ENCODE results near the gene TWSG1.

The TWSG1 gene

DNA sequence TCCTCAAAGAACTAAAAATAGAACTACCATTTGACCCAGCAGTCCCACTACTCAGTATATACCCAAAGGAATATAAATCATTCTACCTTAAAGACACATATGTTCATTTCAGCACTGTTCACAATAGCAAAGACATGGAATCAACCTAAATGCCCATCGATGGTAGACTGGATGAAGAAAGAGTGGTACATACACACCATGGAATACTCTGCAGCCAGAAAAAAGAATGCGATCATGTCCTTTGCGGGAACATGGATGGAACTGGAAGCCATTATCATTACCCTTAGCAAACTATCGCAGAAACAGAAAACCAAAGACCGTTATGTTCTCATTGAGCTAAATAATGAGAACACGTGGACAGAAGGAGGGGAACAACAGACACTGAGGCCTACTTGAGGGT lies 44.5 kb downstream of the TWSG1 start:
- H3K4me2 ChIP-seq (ENCODE audit: low read length), result no peak overlapping the region
- no peak overlapping the region for H3K9ac ChIP-seq
- H3K4me3 ChIP-seq (ENCODE audit: low read depth, low read length), result no peak overlapping the region
- H3K27ac ChIP-seq, result no peak overlapping the region
- H3K79me2 ChIP-seq, result no peaks in the 10 kb centered on the region
- TF ChIP-seq, protein P1, sequence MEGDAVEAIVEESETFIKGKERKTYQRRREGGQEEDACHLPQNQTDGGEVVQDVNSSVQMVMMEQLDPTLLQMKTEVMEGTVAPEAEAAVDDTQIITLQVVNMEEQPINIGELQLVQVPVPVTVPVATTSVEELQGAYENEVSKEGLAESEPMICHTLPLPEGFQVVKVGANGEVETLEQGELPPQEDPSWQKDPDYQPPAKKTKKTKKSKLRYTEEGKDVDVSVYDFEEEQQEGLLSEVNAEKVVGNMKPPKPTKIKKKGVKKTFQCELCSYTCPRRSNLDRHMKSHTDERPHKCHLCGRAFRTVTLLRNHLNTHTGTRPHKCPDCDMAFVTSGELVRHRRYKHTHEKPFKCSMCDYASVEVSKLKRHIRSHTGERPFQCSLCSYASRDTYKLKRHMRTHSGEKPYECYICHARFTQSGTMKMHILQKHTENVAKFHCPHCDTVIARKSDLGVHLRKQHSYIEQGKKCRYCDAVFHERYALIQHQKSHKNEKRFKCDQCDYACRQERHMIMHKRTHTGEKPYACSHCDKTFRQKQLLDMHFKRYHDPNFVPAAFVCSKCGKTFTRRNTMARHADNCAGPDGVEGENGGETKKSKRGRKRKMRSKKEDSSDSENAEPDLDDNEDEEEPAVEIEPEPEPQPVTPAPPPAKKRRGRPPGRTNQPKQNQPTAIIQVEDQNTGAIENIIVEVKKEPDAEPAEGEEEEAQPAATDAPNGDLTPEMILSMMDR (IDR thresholded peaks at IDR 0.05), result no peak
- no peaks in the 10 kb centered on the region for H3K27me3 ChIP-seq (ENCODE audit: control insufficient read depth, insufficient read depth, low read length)
- no peaks in the 10 kb centered on the region for H3K4me1 ChIP-seq
- no peaks in the 10 kb centered on the region for H3K9me3 ChIP-seq (ENCODE audit: control insufficient read depth, low read length)
- no peaks in the 10 kb centered on the region for H3K36me3 ChIP-seq (ENCODE audit: control insufficient read depth, insufficient read depth, low read length)
- no peak overlapping the region for H2AFZ ChIP-seq

DNA sequence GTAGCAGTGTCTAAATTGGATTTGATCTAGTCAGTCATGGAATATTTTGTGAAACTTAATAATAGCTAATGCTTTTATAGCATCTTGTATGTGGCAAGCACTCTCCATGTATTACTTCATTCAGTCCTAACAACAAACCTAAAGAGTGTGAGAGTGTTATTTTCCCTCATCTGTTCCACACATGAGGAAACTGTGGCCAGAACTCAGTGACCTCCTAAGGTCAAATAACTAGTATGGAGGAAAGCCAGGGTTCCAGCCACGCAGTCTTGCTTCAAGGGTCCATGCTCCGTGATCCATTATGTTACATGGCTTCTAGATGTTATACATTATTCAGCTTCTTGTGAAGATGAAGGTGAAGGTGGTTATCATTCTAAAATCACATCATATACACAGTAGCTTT lies 45.5 kb downstream of the TWSG1 start:
- no peak overlapping the region for H3K9ac ChIP-seq
- no peaks in the 10 kb centered on the region for H3K27me3 ChIP-seq (ENCODE audit: control insufficient read depth, insufficient read depth, low read length)
- TF ChIP-seq, protein P1 (IDR thresholded peaks at IDR 0.05), result no peak
- H3K79me2 ChIP-seq, result no peaks in the 10 kb centered on the region
- no peak overlapping the region for H2AFZ ChIP-seq
- no peaks in the 10 kb centered on the region for H3K4me1 ChIP-seq
- no peak overlapping the region for H3K27ac ChIP-seq
- H3K36me3 ChIP-seq (ENCODE audit: control insufficient read depth, insufficient read depth, low read length), result no peaks in the 10 kb centered on the region
- no peaks in the 10 kb centered on the region for H3K9me3 ChIP-seq (ENCODE audit: control insufficient read depth, low read length)
- no peak overlapping the region for H3K4me3 ChIP-seq (ENCODE audit: low read depth, low read length)
- H3K4me2 ChIP-seq (ENCODE audit: low read length), result no peak overlapping the region

DNA sequence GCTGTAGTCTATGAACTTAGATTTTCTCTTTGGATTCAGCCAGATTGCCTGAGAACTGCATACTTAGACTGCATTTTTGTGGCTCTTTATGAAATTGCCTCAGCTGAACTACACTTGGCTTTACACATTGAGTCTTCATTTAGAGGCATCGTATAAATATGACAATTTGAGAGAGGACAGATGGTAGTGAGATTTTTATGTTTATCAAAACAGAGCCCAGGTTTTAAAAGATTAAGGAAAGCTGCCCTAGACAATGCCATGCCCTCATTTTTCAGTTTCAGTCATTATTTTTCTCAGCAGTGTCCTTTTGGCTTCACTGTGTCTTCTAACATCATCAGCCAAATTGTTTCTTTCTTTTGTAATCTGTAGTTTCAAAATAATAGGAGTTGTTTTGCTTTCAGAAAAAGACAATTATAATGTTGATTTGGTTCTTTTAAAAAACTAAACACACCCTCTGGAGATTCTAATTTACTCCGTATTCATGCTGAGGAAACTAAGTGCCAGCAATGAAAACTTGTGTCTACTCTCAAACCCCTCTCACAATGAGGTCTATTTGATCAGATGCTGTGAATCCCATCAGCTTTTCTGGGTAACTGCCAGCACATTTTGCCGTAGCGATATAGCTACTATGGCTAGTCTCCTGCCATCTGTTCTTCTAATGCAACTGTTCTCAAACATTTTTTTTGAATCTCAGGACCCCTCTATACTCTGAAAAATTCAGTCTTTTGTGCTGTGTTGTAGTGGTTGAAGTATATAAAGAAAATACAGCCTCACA lies 46.2 kb downstream of the TWSG1 start:
- H2AFZ ChIP-seq, result no peak overlapping the region
- no peaks in the 10 kb centered on the region for H3K79me2 ChIP-seq
- no peaks in the 10 kb centered on the region for H3K9me3 ChIP-seq (ENCODE audit: control insufficient read depth, low read length)
- no peak overlapping the region for H3K4me2 ChIP-seq (ENCODE audit: low read length)
- no peaks in the 10 kb centered on the region for H3K36me3 ChIP-seq (ENCODE audit: control insufficient read depth, insufficient read depth, low read length)
- H3K27ac ChIP-seq, result no peak overlapping the region
- no peak overlapping the region for H3K9ac ChIP-seq
- H3K27me3 ChIP-seq (ENCODE audit: control insufficient read depth, insufficient read depth, low read length), result no peaks in the 10 kb centered on the region
- H3K4me1 ChIP-seq, result no peaks in the 10 kb centered on the region
- H3K4me3 ChIP-seq (ENCODE audit: low read depth, low read length), result no peak overlapping the region
- TF ChIP-seq, protein P1 (IDR thresholded peaks at IDR 0.05), result no peak

DNA sequence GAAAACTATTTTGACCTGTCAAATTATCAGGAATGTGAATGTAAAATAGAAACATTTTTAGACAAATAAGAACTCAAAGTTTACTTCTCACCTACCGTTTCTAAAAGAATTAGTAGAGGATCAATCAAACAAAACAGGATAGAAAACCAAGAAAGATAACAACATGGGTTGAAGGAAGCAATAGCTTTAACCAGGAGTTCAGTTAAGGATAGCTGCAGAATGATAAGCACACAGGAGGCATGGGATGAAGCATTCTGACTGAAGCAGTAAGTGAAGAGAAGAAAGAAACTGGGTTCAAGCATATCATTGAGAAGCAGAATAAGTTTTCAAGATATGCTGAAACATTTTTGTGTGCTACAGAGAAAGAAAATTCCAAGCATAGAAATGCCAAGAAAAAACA lies 52.3 kb downstream of the TWSG1 start:
- TF ChIP-seq, protein P1 (IDR thresholded peaks at IDR 0.05), result no peak
- Histone ChIP-seq H3K4me2 (ENCODE audit: low read length) (no peak overlapping the region), H3K9me3 (ENCODE audit: control insufficient read depth, low read length) (no peaks in the 10 kb centered on the region), H3K4me1 (no peaks in the 10 kb centered on the region), H3K27me3 (ENCODE audit: control insufficient read depth, insufficient read depth, low read length) (no peaks in the 10 kb centered on the region), H3K79me2 (no peaks in the 10 kb centered on the region), H3K9ac (no peak overlapping the region), H2AFZ (no peak overlapping the region), H3K27ac (no peak overlapping the region), H3K36me3 (ENCODE audit: control insufficient read depth, insufficient read depth, low read length) (no peaks in the 10 kb centered on the region), H3K4me3 (ENCODE audit: low read depth, low read length) (no peak overlapping the region)

DNA sequence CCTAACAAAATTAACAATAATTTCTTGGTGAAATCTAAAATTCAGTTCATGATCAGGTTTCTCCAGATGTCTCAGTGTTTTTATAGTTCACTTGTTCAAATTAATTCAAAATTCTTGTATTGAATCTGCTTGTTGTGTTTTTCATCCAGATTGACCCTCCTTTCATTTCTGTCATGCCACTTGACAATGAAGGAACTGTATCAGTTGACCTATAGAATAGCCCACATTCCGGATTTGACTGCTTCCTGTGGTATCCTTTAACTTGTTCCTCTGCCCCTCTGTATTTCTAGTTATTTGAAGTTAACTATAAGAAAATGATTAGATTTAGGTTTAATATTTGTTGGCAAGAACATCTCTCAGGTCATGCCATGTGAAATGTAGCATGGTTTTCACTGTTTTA lies 53.3 kb downstream of the TWSG1 start:
- Histone ChIP-seq H3K4me3 (ENCODE audit: low read depth, low read length) (no peak overlapping the region), H3K4me2 (ENCODE audit: low read length) (no peak overlapping the region), H2AFZ (no peak overlapping the region), H3K27me3 (ENCODE audit: control insufficient read depth, insufficient read depth, low read length) (no peaks in the 10 kb centered on the region), H3K9me3 (ENCODE audit: control insufficient read depth, low read length) (no peaks in the 10 kb centered on the region), H3K4me1 (no peaks in the 10 kb centered on the region), H3K9ac (no peak overlapping the region), H3K79me2 (no peaks in the 10 kb centered on the region), H3K36me3 (ENCODE audit: control insufficient read depth, insufficient read depth, low read length) (no peaks in the 10 kb centered on the region), H3K27ac (no peak overlapping the region)
- TF ChIP-seq, protein P1 (IDR thresholded peaks at IDR 0.05), result no peak
